Activated gamma-delta T cell (primary cell): ENCODE results near the gene PRDM16.

Experiments
- DNase-seq: peaks from one replicate; lab custom pipeline; 2025; lab: John Stamatoyannopoulos, UW

Gene PRDM16

GRCh38 chr1:3032371-3033039, 36.5 kb upstream of the PRDM16 start:
- no peak for DNase-seq

GRCh38 chr1:3033040-3033789, 35.8 kb upstream of the PRDM16 start:
- DNase-seq: no peak

- DNase-seq: no peak
Measured at GRCh38 chr1:3033790-3034090, 35.3 kb upstream of the PRDM16 start.

GRCh38 chr1:3034162-3034561, 34.8 kb upstream of the PRDM16 start:
- no peak for DNase-seq

- DNase-seq: no peak
Measured at GRCh38 chr1:3034728-3035562, 34.1 kb upstream of the PRDM16 start.

GRCh38 chr1:3035563-3036446, 33.2 kb upstream of the PRDM16 start:
- DNase-seq: no peak

- DNase-seq: no peak
Measured at GRCh38 chr1:3036447-3037280, 32.3 kb upstream of the PRDM16 start.

- no peak for DNase-seq
Measured at GRCh38 chr1:3037281-3038040, 31.5 kb upstream of the PRDM16 start.

GRCh38 chr1:3038113-3038551, 30.9 kb upstream of the PRDM16 start:
- DNase-seq: no peak

- DNase-seq: no peak
Measured at GRCh38 chr1:3038571-3039181, 30.3 kb upstream of the PRDM16 start.

- DNase-seq: no peak
Measured at GRCh38 chr1:3040004-3040403, 29.0 kb upstream of the PRDM16 start.

- no peak for DNase-seq
Measured at GRCh38 chr1:3042481-3042880, 26.5 kb upstream of the PRDM16 start.

GRCh38 chr1:3049164-3049563, 19.8 kb upstream of the PRDM16 start:
- DNase-seq: no peak

GRCh38 chr1:3049905-3050304, 19.1 kb upstream of the PRDM16 start:
- no peak for DNase-seq

- no peak for DNase-seq
Measured at GRCh38 chr1:3050603-3051002, 18.4 kb upstream of the PRDM16 start.

GRCh38 chr1:3051270-3052268, 17.4 kb upstream of the PRDM16 start:
- DNase-seq: no peak

- no peak for DNase-seq
Measured at GRCh38 chr1:3052501-3052900, 16.5 kb upstream of the PRDM16 start.

- no peak for DNase-seq
Measured at GRCh38 chr1:3053366-3053980, 15.5 kb upstream of the PRDM16 start.
